ENCODE data around the gene AMN. TPM values are rescaled to one million over a fixed set of nuclear protein-coding genes. Genes with fewer than 3 reads are reported as not detected.

AMN gene
- total RNA-seq, 1 experiment from 2014 or later: 21.8 TPM

DNA sequence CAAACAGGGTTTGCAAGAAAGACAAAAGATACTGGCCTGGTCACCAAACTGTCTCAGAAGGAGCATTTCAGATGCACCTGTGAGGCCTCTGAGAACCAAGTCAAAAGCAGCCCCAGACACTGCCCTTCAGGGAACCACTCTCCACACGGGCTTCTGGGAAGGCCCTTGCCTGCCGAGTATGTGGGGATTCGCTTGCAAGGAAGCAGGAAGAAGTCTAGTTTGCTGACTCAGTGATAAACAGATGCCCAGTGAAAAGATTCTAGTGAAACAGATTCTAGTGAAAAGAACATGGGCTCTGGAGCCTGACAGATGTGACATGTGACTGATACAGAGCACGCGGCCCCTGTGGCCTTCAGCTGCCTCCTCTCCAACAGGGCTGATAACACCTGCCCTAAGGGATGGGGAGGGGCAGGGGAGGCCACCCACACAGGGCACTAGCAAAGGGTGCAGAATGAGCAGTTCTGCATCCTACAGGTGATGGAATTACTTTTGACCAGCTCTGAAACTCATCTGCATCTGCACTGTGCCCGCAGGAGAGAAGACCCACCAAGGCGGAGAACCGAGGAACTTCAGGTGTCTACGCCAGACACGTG is 19.1 kb downstream of the AMN start:
- intact Hi-C loops (cut with micrococcal nuclease; ENCODE audit: unreplicated experiment): no loop called here
- Histone ChIP-seq H3K36me3 (ENCODE audit: low read depth) (peaks cover 27% of the 10 kb centered on the region), H3F3A (ENCODE audit: insufficient read depth, low read depth) (peaks cover 8% of the 10 kb centered on the region; the same call in 1 of the 2 replicates), H3K9me2 (ENCODE audit: insufficient read depth) (no peaks in the 10 kb centered on the region), H3K4me1 (replicated peaks; ENCODE audit: insufficient read depth) (no peaks in the 10 kb centered on the region), H4K20me1 (ENCODE audit: insufficient read depth) (peaks cover 16% of the 10 kb centered on the region; the same call in 1 of the 2 replicates), H3K27ac (no peak overlapping the region), H2AFZ (no peak overlapping the region), H3K4me2 (no peak overlapping the region), H3K27me3 (ENCODE audit: insufficient read depth, low read depth) (no peaks in the 10 kb centered on the region), H3K9me3 (ENCODE audit: insufficient read depth, low read depth) (no peaks in the 10 kb centered on the region), H3K79me2 (ENCODE audit: low read depth) (no peaks in the 10 kb centered on the region), H3K4me3 (no peak overlapping the region)
- DNase-seq: no peak
- ChIA-PET POLR2A (ENCODE audit: unreplicated experiment) (no interaction called here), CTCF (no interaction called here)
- no peak for TF ChIP-seq EZH2 (IDR thresholded peaks at IDR 0.05; ENCODE audit: low read depth)
- TF ChIP-seq, protein P1, sequence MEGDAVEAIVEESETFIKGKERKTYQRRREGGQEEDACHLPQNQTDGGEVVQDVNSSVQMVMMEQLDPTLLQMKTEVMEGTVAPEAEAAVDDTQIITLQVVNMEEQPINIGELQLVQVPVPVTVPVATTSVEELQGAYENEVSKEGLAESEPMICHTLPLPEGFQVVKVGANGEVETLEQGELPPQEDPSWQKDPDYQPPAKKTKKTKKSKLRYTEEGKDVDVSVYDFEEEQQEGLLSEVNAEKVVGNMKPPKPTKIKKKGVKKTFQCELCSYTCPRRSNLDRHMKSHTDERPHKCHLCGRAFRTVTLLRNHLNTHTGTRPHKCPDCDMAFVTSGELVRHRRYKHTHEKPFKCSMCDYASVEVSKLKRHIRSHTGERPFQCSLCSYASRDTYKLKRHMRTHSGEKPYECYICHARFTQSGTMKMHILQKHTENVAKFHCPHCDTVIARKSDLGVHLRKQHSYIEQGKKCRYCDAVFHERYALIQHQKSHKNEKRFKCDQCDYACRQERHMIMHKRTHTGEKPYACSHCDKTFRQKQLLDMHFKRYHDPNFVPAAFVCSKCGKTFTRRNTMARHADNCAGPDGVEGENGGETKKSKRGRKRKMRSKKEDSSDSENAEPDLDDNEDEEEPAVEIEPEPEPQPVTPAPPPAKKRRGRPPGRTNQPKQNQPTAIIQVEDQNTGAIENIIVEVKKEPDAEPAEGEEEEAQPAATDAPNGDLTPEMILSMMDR (conservative IDR thresholded peaks at IDR 0.05): no peak
- BruUV-seq (replicated peaks): no TSS peak

DNA sequence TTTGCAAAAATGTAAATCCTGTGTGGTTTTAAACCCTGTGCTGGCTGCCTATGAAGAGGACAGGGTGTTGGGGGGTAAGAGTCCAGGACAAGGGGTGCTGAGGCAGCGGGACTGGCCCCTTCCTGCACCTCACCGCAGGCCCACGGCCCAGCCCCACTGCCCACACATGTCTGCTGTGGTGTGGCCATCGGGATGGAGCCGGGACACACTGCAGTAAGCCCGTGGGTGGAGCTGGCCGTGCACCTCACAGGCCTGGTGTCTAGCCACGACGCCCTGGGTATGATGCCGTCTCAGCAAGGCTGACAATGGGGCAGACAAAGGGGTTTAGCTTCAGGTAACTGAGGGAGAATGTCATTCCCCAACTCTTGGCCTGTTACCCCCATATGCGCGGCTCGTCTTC is 19.6 kb downstream of the AMN start:
- Histone ChIP-seq H3K9me2 (ENCODE audit: insufficient read depth) (no peaks in the 10 kb centered on the region), H3K79me2 (ENCODE audit: low read depth) (no peaks in the 10 kb centered on the region), H3K4me2 (no peak overlapping the region), H3K27ac (no peak overlapping the region), H3K27me3 (ENCODE audit: insufficient read depth, low read depth) (no peaks in the 10 kb centered on the region), H3K36me3 (ENCODE audit: low read depth) (peaks cover 31% of the 10 kb centered on the region), H3K9me3 (ENCODE audit: insufficient read depth, low read depth) (no peaks in the 10 kb centered on the region), H4K20me1 (ENCODE audit: insufficient read depth) (peaks cover 16% of the 10 kb centered on the region; the same call in 1 of the 2 replicates), H2AFZ (no peak overlapping the region), H3K4me1 (replicated peaks; ENCODE audit: insufficient read depth) (no peaks in the 10 kb centered on the region), H3K4me3 (no peak overlapping the region), H3F3A (ENCODE audit: insufficient read depth, low read depth) (peaks cover 11% of the 10 kb centered on the region; the same call in 1 of the 2 replicates)
- ChIA-PET POLR2A (ENCODE audit: unreplicated experiment) (no interaction called here), CTCF (no interaction called here)
- intact Hi-C loops (cut with micrococcal nuclease; ENCODE audit: unreplicated experiment): no loop called here
- TF ChIP-seq, protein P1 (conservative IDR thresholded peaks at IDR 0.05): no peak
- TF ChIP-seq EZH2 (IDR thresholded peaks at IDR 0.05; ENCODE audit: low read depth): no peak
- BruUV-seq (replicated peaks): no TSS peak
- DNase-seq: no peak

DNA sequence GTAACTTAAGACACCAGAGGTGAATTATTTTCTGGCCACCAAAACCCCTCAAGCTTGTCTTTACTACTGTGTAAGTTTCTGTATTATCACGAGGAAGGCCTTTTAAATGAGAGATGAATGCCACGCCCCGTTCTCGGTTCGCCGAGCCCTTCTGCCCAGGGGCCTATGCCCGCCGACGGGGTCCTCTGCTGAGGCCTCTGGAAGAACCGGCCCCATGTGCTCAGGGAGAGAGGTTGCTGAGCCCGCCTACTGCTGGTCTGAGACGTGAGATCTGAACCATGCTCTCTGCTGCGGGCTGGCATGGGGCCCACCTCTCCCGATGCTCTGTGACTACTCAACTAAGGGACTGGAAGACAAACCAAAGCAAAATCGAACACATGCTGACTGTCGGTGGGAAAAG is 21.0 kb downstream of the AMN start:
- BruUV-seq (replicated peaks): no TSS peak
- Histone ChIP-seq H3K9me3 (ENCODE audit: insufficient read depth, low read depth) (no peaks in the 10 kb centered on the region), H3K9me2 (ENCODE audit: insufficient read depth) (no peaks in the 10 kb centered on the region), H3K4me2 (no peak overlapping the region), H3K27me3 (ENCODE audit: insufficient read depth, low read depth) (no peaks in the 10 kb centered on the region), H3K4me1 (replicated peaks; ENCODE audit: insufficient read depth) (no peaks in the 10 kb centered on the region), H3K4me3 (no peak overlapping the region), H3K36me3 (ENCODE audit: low read depth) (peaks cover 33% of the 10 kb centered on the region), H3K27ac (no peak overlapping the region), H4K20me1 (ENCODE audit: insufficient read depth) (peaks cover 16% of the 10 kb centered on the region; the same call in 1 of the 2 replicates), H3K79me2 (ENCODE audit: low read depth) (no peaks in the 10 kb centered on the region), H3F3A (ENCODE audit: insufficient read depth, low read depth) (peaks cover 6% of the 10 kb centered on the region; the same call in 1 of the 2 replicates), H2AFZ (no peak overlapping the region)
- intact Hi-C loops (cut with micrococcal nuclease; ENCODE audit: unreplicated experiment): no loop called here
- POLR2A ChIA-PET (ENCODE audit: unreplicated experiment): interaction anchor here (0.6 kb wide), 1 partner anchor 425 kb away, joined by 3 read pairs; no protein-coding TSS in a partner anchor
- no peak for TF ChIP-seq EZH2 (IDR thresholded peaks at IDR 0.05; ENCODE audit: low read depth)
- TF ChIP-seq, protein P1 (conservative IDR thresholded peaks at IDR 0.05): no peak
- CTCF ChIA-PET: no interaction called here
- no peak for DNase-seq
